Uterus (tissue), 4 donors: ENCODE results near the gene SAFB. TPM values are rescaled to one million over a fixed set of nuclear protein-coding genes. Genes with fewer than 3 reads are reported as not detected.

Source experiments
- DNase-seq, 2 donors: peaks; one replicate each; pipeline ENCODE4 v3.0.0-alpha.2; 2019 to 2020
- H3K27ac ChIP-seq, 2 donors: fragments of 200-600 bp; sonication (generic); 1 replicate in 1 of 2; 2 replicates in 1 of 2; pipeline ENCODE4 v1.5.1; 2016 to 2018
- H3K27me3 ChIP-seq, 2 donors: fragments of 200-600 bp; sonication (generic); one replicate each; pipeline ENCODE4 v1.5.1; 2018 to 2019; ENCODE audit warnings: control low read depth in 1 of 2
- H3K36me3 ChIP-seq, 2 donors: fragments of 200-600 bp; sonication (generic); one replicate each; pipeline ENCODE4 v1.5.1; 2019; ENCODE audit warnings: control low read depth in 1 of 2
- H3K4me1 ChIP-seq, 2 donors: fragments of 200-600 bp; sonication (generic); one replicate each; pipeline ENCODE4 v1.5.1; 2018 to 2019; ENCODE audit warnings: control low read depth in 1 of 2
- H3K4me3 ChIP-seq, 2 donors: fragments of 200-600 bp; sonication (generic); 1 replicate in 1 of 2; 2 replicates in 1 of 2; pipeline ENCODE4 v1.5.1; 2018 to 2019; ENCODE audit warnings: mild to moderate bottlenecking in 1 of 2
- H3K9me3 ChIP-seq, 2 donors: fragments of 200-600 bp; sonication (generic); one replicate each; pipeline ENCODE4 v1.5.1; 2019; ENCODE audit warnings: control low read depth in 1 of 2
- CTCF ChIP-seq, 4 experiments: fragments of 200-600 bp in 2 of 4; fragments of 450-650 bp in 2 of 4; sonication (generic) in 2 of 4; IDR thresholded peaks; one replicate each; pipeline ENCODE4 v1.5.1; 2016 to 2019; ENCODE audit warnings: antibody characterized with exemption in 4 of 4, mild to moderate bottlenecking in 2 of 4, moderate library complexity in 1 of 4
- POLR2A ChIP-seq, 2 donors: fragments of 450-650 bp; IDR thresholded peaks; one replicate each; pipeline ENCODE4 v1.6.1; 2016; ENCODE audit warnings: antibody characterized with exemption in 2 of 2, mild to moderate bottlenecking in 1 of 2, moderate library complexity in 1 of 2
- intact Hi-C: fragments of 100-400 bp; cut with DNase I; formaldehyde crosslinking; loops from one replicate; pipeline ENCODE4 v1.15.1; 2023; ENCODE audit warnings: low total_unique reads
- total RNA-seq, 4 donors: library from RNA; depleted of rRNA in 3 of 4; stranded (reverse); fragments of >200 nt in 3 of 4; gene quantifications; one replicate each; pipeline versions ENCODE4 v1.1.0 to v1.2.4, GENCODE V29; 2014 to 2023
- donor health status: DM: yes; HTN: yes; CAD: no.

The SAFB gene
- total RNA-seq, 4 donors from 2014 or later = 35.9 to 129 (median 97.4) TPM

GRCh38 chr19:5683177-5683886 is 60.4 kb downstream of the SAFB start:
- intact Hi-C loops = no loop called here
- H3K27ac ChIP-seq = no peak overlapping the region
- peaks cover 0 to 9% of the 10 kb centered on the region in 2 donors for H3K4me1 ChIP-seq
- H3K9me3 ChIP-seq = no peaks in the 10 kb centered on the region
- no peak for TF ChIP-seq CTCF (IDR thresholded peaks at IDR 0.05)
- no peak for TF ChIP-seq POLR2A (IDR thresholded peaks at IDR 0.05)
- no peaks in the 10 kb centered on the region for H3K27me3 ChIP-seq
- no peak for DNase-seq
- no peaks in the 10 kb centered on the region for H3K36me3 ChIP-seq
- H3K4me3 ChIP-seq = no peak overlapping the region

DNA sequence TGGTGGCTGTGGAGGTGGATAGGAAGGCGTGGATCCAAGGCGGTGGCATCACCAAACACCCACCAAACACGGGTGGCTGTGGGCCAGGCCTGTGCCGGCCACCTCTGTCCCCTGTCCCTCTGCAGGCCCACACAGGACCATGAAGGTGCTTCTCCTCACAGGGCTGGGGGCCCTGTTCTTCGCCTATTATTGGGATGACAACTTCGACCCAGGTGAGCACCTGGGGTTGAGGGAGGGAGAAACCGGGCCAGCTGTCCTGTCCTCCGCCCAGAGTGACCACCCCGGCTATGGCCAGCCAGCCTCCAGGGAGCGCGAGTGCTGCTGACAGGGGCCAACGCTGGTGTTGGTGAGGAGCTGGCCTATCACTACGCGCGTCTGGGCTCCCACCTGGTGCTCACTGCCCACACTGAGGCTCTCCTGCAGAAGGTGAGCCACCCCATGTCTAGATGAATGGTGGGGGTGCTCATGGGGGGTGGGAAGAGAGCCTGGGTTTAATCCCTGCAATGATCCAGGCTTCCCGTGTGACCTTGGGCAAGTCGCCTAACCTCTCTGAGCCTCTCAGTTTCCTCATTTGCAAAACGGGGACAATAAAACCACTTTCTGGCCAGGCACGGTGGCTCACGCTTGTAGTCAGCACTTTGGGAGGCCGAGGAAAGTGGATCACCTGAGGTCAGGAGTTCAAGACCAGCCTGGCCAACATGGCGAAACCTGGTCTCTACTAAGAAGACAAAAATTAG is 62.0 kb downstream of the SAFB start:
- intact Hi-C loops = no loop called here
- Histone ChIP-seq H3K9me3 (no peaks in the 10 kb centered on the region), H3K4me1 (peaks cover 0 to 6% of the 10 kb centered on the region in 2 donors), H3K27ac (no peak overlapping the region), H3K4me3 (no peak overlapping the region), H3K27me3 (no peaks in the 10 kb centered on the region), H3K36me3 (no peaks in the 10 kb centered on the region)
- no peak for DNase-seq
- TF ChIP-seq POLR2A (IDR thresholded peaks at IDR 0.05) (no peak), CTCF (IDR thresholded peaks at IDR 0.05) (no peak)

GRCh38 chr19:5686326-5686646 is 63.4 kb downstream of the SAFB start:
- Histone ChIP-seq H3K4me3 (peak overlapping the region; percentile 37 to 48), H3K27ac (peak overlapping the region; percentile 56 to 78), H3K4me1 (peaks cover 0 to 6% of the 10 kb centered on the region in 2 donors), H3K9me3 (no peaks in the 10 kb centered on the region), H3K36me3 (no peaks in the 10 kb centered on the region), H3K27me3 (no peaks in the 10 kb centered on the region)
- no peak for TF ChIP-seq POLR2A (IDR thresholded peaks at IDR 0.05)
- no peak for TF ChIP-seq CTCF (IDR thresholded peaks at IDR 0.05)
- intact Hi-C loops = no loop called here
- DNase-seq = no peak

DNA sequence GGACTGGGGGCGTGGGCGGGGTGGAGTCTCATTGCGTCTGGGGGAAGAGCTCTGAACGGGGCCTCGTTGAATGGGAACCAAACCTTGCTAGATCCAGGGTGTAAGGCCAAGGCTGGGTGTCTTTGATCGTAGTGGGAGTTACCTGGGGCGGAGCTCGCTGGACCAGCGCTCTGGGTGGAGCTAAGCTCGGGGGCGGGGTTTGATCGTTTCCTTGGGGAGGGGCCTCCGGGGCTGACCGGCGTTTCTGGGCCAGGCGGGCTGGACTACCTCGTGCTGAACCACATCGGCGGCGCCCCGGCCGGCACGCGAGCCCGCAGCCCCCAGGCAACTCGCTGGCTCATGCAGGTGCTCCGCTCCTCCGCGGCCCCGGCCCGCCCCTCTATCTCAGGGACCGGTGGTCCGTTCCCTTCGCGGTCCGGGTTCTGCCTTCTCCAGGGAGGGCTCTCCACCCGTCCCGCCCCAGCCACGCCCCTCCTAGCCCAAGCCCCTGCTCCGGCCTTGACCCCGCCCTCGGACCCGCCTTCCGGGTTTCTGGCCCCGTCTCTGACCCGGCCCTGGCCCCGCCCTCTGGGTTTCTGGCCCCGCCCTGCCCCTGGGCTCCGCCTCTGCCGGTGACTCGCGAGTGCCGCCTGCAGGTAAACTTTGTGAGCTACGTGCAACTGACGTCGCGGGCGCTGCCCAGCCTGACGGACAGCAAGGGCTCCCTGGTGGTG is 63.9 kb downstream of the SAFB start:
- TF ChIP-seq CTCF (IDR thresholded peaks at IDR 0.05) (peak; percentile 76 to 92 (median 89)), POLR2A (IDR thresholded peaks at IDR 0.05) (peak; percentile 14 to 25)

More for the DNA sequence above, 63.9 kb downstream of the SAFB start:
- Histone ChIP-seq H3K4me3 (peak overlapping the region; percentile 37 to 48), H3K27ac (peak overlapping the region; percentile 56 to 78), H3K4me1 (peaks cover 0 to 6% of the 10 kb centered on the region in 2 donors), H3K36me3 (no peaks in the 10 kb centered on the region), H3K27me3 (no peaks in the 10 kb centered on the region), H3K9me3 (no peaks in the 10 kb centered on the region)
- intact Hi-C loops = no loop called here
- peak; percentile 97 to 98 for DNase-seq
